Transverse colon (tissue), 3 donors: ENCODE data around the gene ELOVL1.

Source experiments
- CTCF ChIP-seq, 5 experiments: fragments of 200-600 bp in 3 of 5; fragments of 450-650 bp in 2 of 5; sonication (generic) in 3 of 5; IDR thresholded peaks; 1 replicate in 2 of 5; 2 replicates in 3 of 5; pipeline ENCODE4 v1.5.1; 2016 to 2017; ENCODE audit warnings: antibody characterized with exemption in 5 of 5, inconsistent platforms in 3 of 5, mild to moderate bottlenecking in 2 of 5, moderate library complexity in 1 of 5
- EP300 ChIP-seq: sonication (generic); formaldehyde crosslinking; IDR thresholded peaks from one replicate; pipeline ENCODE4 v1.6.1; 2017; ENCODE audit warnings: antibody characterized with exemption, low read depth
- POLR2A ChIP-seq: fragments of 450-650 bp; IDR thresholded peaks from one replicate; pipeline ENCODE4 v1.6.1; 2016; ENCODE audit warnings: antibody characterized with exemption, mild to moderate bottlenecking, moderate library complexity

GRCh38 chr1:43344267-43344850 lies 23.5 kb downstream of the ELOVL1 start:
- no peak for TF ChIP-seq EP300
- TF ChIP-seq POLR2A = no peak
- TF ChIP-seq CTCF (IDR thresholded peaks at IDR 0.05) = no peak
